Glomerular visceral epithelial cell (primary cell): ENCODE data around the gene KRT82.

Experiments used
- DNase-seq: peaks from one replicate; pipeline ENCODE4 v3.0.0-alpha.2; 2016; ENCODE audit errors: extremely low spot score

KRT82 gene

GRCh38 chr12:52344111-52344510, 62.0 kb downstream of the KRT82 start:
- no peak for DNase-seq
